Posterior vena cava (tissue), 2 donors: ENCODE measurements around the gene SIX5. TPM values are rescaled to one million over a fixed set of nuclear protein-coding genes. Genes with fewer than 3 reads are reported as not detected.
"Not testable (repeated sequence)": the region's sequence is repeated elsewhere in the genome, so short reads cannot be mapped to it uniquely, and the experiment has no call there.

ENCODE experiments used
- DNase-seq: peaks from one replicate; pipeline ENCODE4 v3.0.0-alpha.2; 2020; ENCODE audit warnings: low spot score
- intact Hi-C, 2 donors: fragments of 100-400 bp; cut with DNase I; formaldehyde crosslinking; loops; one replicate each; pipeline versions ENCODE4 v1.14.1 to v1.14.2; 2022 to 2023
- total RNA-seq, 2 donors: library from RNA; stranded (reverse); fragmentation: NEBNext Ultra II Directional; extraction: Animal tissue kit (Norgen Biotek cat#: 25700); gene quantifications; one replicate each; pipeline ENCODE4 v1.2.1, GENCODE V29; 2021
- donor health status: DM: yes; HTN: yes; CAD: no.
- donor health status: DM: yes; HTN: yes; CAD: no.

SIX5 gene
- total RNA-seq, 2 donors from 2014 or later, result 14.9 to 22.4 TPM

GRCh38 chr19:45764945-45765701 is 3.9 kb downstream of the SIX5 start:
- DNase-seq, result no peak
- intact Hi-C loops, result no loop called here

GRCh38 chr19:45764475-45764874 is 4.6 kb downstream of the SIX5 start:
- intact Hi-C loops, result no loop called here
- no peak for DNase-seq

GRCh38 chr19:45763691-45764294 is 5.3 kb downstream of the SIX5 start:
- intact Hi-C loops, result no loop called here
- DNase-seq, result no peak

DNA sequence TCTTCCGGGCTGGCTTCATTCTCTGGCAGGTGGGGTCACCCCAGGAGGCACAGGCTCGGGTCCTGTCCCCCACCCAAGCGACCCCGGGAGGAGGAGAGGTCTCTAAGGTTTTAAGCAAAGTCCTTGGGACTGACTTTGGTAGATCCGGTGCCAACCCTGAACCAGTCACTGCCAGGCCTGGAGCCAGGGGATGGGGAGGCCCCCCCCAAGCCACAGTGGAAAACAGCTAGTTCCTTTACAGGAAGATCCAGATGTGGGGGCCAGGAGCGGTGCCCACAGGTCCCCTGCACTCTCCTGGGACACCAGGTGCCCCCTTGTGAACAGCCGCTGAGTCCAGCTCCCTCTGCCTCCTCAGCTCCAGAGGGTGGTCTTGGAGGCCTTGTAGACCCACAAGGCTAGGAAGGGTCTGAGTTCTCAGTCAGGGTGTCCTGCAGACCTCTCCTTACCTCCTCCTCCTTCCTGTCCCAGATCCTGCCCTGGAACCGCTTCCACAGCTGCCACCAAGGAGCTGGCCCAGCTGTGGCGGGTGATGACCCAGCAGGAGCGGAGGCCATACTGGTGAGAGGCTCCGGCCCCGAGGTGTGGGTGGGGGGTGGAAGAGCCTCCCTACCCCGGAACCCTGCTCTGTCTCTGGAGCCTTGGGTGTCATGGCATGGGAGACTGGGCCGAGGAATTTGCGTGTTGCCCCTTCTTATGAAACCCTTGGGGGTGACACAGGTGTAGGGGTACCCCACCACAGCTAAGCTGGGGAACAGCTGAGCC is 6.0 kb downstream of the SIX5 start:
- intact Hi-C loops, result no loop called here
- DNase-seq, result no peak

GRCh38 chr19:45761714-45762113 is 7.3 kb downstream of the SIX5 start:
- intact Hi-C loops, result no loop called here

DNA sequence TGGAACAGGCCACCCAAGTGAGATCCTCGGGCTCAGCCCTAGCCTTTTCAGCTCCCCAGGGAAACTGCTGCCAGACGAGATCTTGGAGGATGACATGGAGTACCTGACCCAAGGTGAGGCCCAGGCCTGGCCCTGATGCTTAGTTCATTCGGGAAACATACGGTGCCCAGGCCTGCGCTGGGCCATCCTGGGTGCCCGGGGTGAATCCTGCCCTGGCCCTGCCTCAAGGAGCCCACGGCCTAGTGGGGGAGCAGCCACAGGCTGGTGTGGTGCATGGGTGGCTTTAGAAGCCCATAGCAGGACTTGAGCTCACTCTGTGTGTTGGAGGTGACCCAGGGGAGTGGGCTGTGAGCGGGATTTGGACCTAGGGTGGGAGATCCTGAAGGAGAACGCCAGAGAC is 10.1 kb downstream of the SIX5 start:
- intact Hi-C loops, result no loop called here
- peak; percentile 62 for DNase-seq

More at GRCh38 chr19:45761714-45762113, 7.3 kb downstream of the SIX5 start:
- DNase-seq, result no peak

GRCh38 chr19:45757695-45758094 is 11.4 kb downstream of the SIX5 start:
- no peak for DNase-seq
- intact Hi-C loops, result no loop called here

DNA sequence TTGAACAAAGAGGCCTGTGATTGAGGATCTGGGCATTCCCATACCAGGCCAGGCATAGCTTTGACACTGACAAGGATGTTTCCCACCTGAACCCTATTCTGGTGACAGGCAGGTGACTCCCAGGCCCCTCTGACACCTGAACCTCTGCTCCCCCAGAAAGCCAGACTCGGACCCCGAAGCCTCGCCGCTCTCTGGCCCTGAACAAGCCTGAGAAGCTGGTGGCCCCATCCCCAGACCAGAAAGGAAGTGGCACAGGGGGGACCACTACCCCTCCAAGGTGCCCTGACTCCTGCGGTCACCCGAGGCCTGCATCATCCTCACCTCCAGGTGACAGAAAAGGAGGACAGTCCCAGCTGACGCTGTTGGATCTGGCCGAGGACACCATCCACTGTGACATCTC is 14.7 kb downstream of the SIX5 start:
- peak; percentile 62 for DNase-seq
- intact Hi-C loops, result no loop called here

DNA sequence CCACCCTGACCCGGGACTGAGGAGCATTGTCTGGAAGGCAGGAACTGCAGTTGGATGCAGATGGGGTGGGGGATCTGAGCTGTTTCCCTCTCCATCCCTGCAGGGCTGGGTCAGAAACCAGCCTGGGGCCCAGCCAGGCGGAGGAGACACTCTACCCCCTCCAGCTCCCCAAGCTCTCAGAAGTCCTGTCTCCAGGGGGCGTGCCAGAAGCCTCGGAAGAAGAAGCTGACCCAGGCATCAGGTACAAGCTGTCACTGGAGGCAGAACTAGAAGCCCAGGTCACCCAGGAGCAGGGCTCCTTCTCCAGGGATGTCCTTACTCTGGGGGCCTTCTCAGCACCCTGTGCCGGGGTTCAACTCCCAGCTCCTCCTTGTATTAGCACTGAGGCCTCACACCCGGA is 15.5 kb downstream of the SIX5 start:
- no peak for DNase-seq
- intact Hi-C loops, result no loop called here

- intact Hi-C loops, result no loop called here
- DNase-seq, result peak; percentile 67
Observed at GRCh38 chr19:45752639-45753038, 16.4 kb downstream of the SIX5 start.

- intact Hi-C loops, DNase-seq: not testable (repeated sequence)
Observed at GRCh38 chr19:45751483-45751882, 17.6 kb downstream of the SIX5 start.

GRCh38 chr19:45747513-45747912 is 21.5 kb downstream of the SIX5 start:
- DNase-seq, result no peak
- intact Hi-C loops, result no loop called here

DNA sequence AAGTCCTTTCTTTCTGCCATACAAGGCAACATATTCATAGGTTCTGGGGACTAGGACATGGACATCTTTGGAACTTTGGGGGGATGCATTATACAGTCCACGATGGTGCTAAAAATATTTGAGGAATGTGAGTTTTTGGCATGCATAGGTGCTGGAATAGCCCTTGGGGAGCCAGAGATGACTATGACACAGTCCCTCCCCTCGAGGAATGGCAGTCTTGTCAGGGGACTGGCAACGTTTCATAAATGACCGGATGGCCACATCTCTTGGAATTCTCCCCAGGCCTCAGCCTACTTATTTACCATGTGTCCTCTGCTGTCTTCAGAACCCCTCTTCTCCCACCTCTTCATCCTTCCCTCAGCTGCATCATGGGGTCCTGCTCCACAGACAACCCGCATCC is 22.2 kb downstream of the SIX5 start:
- no peak for DNase-seq
- intact Hi-C loops, result no loop called here

DNA sequence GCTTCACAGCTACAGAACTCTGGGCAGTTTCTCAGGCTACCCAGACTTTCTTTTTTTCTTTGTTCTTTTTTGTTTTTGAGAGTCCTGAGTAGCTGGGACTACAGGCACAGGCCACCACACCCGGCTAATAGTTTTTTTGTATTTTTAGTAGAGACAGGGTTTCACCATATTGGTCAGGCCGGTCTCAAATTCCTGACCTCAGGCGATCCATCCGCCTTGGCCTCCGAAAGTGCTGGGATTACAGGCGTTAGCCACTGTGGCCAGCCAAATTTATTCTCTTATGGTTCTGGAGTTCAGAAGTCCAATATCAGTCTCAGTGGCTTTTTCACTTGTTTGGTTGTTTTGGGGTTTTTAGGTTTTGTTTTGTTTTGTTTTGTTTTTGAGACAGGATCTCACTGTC is 23.4 kb downstream of the SIX5 start:
- no peak for DNase-seq
- intact Hi-C loops, result no loop called here

- intact Hi-C loops, result no loop called here
- no peak for DNase-seq
Observed at GRCh38 chr19:45742969-45743368, 26.1 kb downstream of the SIX5 start.

GRCh38 chr19:45739498-45740439 is 29.3 kb downstream of the SIX5 start:
- intact Hi-C loops, result no loop called here
- no peak for DNase-seq

DNA sequence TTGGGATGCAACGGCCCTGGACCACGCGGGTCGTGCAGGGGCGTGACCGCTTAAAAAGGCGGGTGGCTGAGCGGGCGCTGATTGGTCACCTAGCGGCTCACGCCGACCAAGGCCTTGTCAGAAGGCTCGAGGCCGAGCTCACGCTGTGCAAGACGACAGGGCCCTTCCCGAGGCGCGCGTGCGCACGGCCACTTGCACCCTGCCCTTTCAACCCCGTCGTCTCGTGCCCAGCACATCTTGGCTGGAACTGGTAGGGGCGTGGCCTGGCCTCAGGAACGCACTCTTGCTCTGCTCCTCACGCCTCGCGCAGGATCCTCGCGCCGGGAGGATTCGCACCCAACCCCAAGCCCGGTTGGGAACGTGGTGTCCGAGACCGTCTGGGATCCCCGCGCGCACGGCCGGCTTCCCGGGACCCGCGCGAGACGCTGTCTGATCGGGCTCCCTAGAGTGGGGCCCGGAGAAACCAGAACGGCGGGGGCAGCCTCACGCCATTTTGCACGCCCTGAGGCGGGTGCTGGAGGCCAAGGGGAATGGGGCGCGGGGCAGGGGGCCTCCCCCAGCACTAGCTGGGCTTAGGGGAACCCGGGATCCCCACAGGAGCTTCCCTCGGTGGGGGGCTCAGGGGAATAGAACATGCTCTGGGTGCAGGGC is 35.8 kb downstream of the SIX5 start, which contains the start of gene MEIOSIN:
Gene MEIOSIN (plus strand): TSS at position 280 of the 651 bp plus-strand sequence. CDS start 1,938 bp downstream, outside the sequence.
- no peak for DNase-seq
- intact Hi-C loops, result no loop called here

- intact Hi-C loops, result no loop called here
- peak; percentile 98 for DNase-seq
Observed at GRCh38 chr19:45730368-45731288, 38.4 kb downstream of the SIX5 start, which contains the start of gene FBXO46. FBXO46 (minus strand) TSS chr19:45730896; CDS start chr19:45713495, 17,401 bp downstream.
